ENCODE data around the gene PRDX5. TPM values are rescaled to one million over a fixed set of nuclear protein-coding genes. Genes with fewer than 3 reads are reported as not detected.

PRDX5 gene
- total RNA-seq, 2 experiments from 2014 or later = 177 to 217 TPM

- no TSS peak for BruUV-seq (replicated peaks)
- no peak overlapping the region for H3K4me3 ChIP-seq (ENCODE audit: low read depth, low read length, poor library complexity, severe bottlenecking)
- H3K9me3 ChIP-seq (ENCODE audit: low read length) = no peaks in the 10 kb centered on the region
- CTCF ChIA-PET (ENCODE audit: unreplicated experiment) = no interaction called here
- H3K27ac ChIP-seq (ENCODE audit: low read depth, low read length, poor library complexity, severe bottlenecking) = no peak overlapping the region
- H3K4me1 ChIP-seq (ENCODE audit: insufficient read depth, low read length, poor library complexity, severe bottlenecking) = peaks cover 8% of the 10 kb centered on the region
- intact Hi-C loops (cut with micrococcal nuclease; ENCODE audit: unreplicated experiment) = no loop called here
- H3K9me2 ChIP-seq (ENCODE audit: insufficient read depth, low read length) = no peaks in the 10 kb centered on the region
- no peak for TF ChIP-seq EZH2phosphoT487 (IDR thresholded peaks at IDR 0.05; ENCODE audit: borderline replicate concordance, low read depth, low read length)
- no peak for TF ChIP-seq CTCF (conservative IDR thresholded peaks at IDR 0.05; ENCODE audit: low read length)
- H3K36me3 ChIP-seq (ENCODE audit: insufficient read depth, low read length) = peaks cover 45% of the 10 kb centered on the region
- no peak overlapping the region for H2AFZ ChIP-seq (ENCODE audit: low read length)
- H3K79me2 ChIP-seq (ENCODE audit: insufficient read depth, low read depth, low read length) = no peaks in the 10 kb centered on the region
- POLR2A ChIA-PET = no interaction called here
- H4K20me1 ChIP-seq (ENCODE audit: insufficient read depth, low read length) = no peaks in the 10 kb centered on the region
- no peak for DNase-seq (ENCODE audit: low spot score)
- H3K4me2 ChIP-seq (ENCODE audit: low read length) = no peak overlapping the region
Measured at GRCh38 chr11:64367931-64368672, 50.2 kb downstream of the PRDX5 start.

- Histone ChIP-seq H3K4me1 (ENCODE audit: insufficient read depth, low read length, poor library complexity, severe bottlenecking) (peaks cover 14% of the 10 kb centered on the region), H3K4me3 (ENCODE audit: low read depth, low read length, poor library complexity, severe bottlenecking) (no peak overlapping the region), H3K36me3 (ENCODE audit: insufficient read depth, low read length) (peaks cover 42% of the 10 kb centered on the region), H4K20me1 (ENCODE audit: insufficient read depth, low read length) (no peaks in the 10 kb centered on the region), H3K9me3 (ENCODE audit: low read length) (no peaks in the 10 kb centered on the region), H2AFZ (ENCODE audit: low read length) (no peak overlapping the region), H3K4me2 (ENCODE audit: low read length) (no peak overlapping the region), H3K79me2 (ENCODE audit: insufficient read depth, low read depth, low read length) (no peaks in the 10 kb centered on the region), H3K27ac (ENCODE audit: low read depth, low read length, poor library complexity, severe bottlenecking) (no peak overlapping the region), H3K9me2 (ENCODE audit: insufficient read depth, low read length) (no peaks in the 10 kb centered on the region)
- ChIA-PET POLR2A (no interaction called here), CTCF (ENCODE audit: unreplicated experiment) (no interaction called here)
- intact Hi-C loops (cut with micrococcal nuclease; ENCODE audit: unreplicated experiment) = no loop called here
- no TSS peak for BruUV-seq (replicated peaks)
- no peak for TF ChIP-seq CTCF (conservative IDR thresholded peaks at IDR 0.05; ENCODE audit: low read length)
- no peak for TF ChIP-seq EZH2phosphoT487 (IDR thresholded peaks at IDR 0.05; ENCODE audit: borderline replicate concordance, low read depth, low read length)
- no peak for DNase-seq (ENCODE audit: low spot score)
Measured at GRCh38 chr11:64368673-64369074, 50.8 kb downstream of the PRDX5 start.
